GM19193 (cell line): ENCODE data around the gene SPOCK1.

Experiments
- POLR2A ChIP-seq: IDR thresholded peaks from 4 replicates; pipeline ENCODE4 v1.6.1; 2011; ENCODE audit not compliant: insufficient read depth, insufficient read length; ENCODE audit errors: extremely low read depth

SPOCK1 gene

DNA sequence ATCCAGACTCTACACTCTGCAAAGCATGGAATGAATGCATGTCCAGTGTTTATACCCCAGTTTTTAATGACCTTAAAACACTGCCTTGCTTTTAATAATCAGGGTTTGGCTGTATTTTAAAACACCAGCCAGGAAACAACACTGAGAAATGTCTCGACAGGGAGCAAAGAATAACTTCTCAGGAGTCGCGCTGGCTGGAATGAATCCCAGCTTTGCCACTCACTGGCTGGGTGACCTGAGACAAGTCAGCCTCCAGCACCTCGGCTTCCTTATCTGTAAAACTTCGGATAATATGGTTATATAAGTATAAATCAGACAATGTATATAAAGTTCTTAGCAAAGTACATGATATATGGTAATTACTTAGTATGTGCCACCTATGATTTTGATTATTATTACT lies 505.0 kb downstream of the SPOCK1 start:
- TF ChIP-seq POLR2A, result no peak

DNA sequence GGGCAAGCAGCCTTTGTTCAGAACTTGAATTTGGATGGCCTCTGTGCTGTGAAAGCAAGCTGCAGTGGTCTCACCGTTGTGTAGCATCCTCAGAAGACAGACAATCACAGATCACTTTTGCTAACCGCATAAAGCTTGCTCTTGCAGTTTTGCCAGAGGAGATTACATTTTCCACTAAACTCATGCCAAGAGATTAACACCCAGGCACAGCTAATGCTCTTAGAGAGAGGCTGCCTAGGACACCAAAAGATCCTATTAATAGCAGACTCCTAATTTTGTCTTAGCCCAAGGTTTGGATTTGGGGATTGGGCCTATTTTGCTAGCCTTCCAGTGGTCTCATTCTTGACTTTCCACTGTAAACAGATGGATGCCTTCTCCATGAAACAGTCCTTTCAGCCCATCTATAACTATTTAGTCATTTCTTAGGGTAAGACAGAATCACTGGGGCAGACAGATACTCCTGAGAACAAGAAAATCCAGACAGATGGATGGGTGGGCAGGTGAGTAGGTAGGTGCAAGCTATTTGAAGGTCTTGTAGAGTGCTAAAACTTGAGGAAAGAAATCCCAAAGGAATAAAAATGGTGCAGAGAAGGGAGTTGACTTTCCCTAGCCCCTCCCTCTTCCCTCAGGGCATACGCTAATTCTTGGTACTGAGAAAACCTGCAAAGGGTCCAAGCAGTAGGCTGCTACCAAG lies 506.2 kb downstream of the SPOCK1 start:
- no peak for TF ChIP-seq POLR2A

DNA sequence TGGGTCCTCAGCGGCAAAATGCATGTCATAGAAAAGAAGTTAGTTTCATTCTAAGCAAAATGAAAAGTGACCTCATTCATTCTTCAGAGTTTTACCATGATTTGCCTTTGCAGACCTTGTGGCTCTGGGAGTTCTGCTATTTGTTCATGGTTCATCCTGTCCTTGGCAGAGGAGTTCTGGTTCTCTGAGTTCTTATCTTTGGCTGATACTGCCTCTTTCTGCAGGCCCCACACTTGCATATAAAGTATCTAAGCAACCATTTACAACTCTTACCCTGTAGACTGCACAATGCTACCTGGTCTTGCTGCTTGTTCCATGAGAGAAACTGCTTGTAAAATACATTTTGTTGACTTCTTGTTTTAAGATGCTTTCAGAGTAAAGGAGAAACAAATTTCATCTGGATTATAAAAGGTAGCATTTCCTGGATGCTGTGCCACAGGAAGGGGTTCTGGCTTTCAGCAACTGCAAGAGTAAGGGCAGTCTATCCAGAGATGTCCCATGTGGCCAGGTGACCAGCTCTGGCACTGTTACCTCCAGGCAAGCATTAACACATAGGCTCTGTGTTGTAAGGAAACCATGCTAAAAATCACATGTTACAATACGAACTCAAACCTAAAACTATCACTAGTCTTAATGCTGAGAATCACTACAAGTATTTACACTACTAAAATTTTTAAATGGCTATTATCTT lies 513.2 kb downstream of the SPOCK1 start:
- TF ChIP-seq POLR2A, result no peak

DNA sequence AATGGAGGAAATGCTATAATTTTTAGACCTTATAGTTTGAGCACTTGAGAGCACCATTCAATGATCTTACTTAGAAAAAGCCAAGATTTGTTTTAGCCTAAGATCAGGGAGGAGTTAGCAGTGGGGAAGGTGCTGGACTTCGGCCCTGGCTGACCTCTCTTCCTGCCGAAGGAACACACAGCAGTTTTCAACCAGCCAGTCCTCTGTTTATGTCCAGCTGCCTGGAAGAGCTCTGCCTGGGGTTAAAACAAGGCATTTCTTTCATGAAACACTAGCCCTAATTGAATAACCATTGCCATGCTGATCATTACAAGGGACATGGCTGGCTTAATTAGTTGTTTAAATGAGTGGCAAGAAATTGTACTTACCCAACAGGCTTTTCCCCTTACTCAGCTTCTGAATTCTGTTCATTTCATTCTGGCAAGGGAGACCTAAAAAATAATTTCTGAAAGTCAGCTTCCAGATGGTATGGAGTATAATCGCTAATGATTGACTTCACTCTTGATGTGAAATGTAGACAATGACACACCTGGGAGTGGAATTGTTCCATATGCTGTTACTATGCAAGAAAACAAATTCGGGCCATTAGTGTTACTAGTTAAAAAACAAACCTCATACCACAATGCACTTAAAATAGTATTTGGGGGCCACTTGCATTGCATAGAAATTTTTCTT lies 514.2 kb downstream of the SPOCK1 start:
- TF ChIP-seq POLR2A, result no peak

DNA sequence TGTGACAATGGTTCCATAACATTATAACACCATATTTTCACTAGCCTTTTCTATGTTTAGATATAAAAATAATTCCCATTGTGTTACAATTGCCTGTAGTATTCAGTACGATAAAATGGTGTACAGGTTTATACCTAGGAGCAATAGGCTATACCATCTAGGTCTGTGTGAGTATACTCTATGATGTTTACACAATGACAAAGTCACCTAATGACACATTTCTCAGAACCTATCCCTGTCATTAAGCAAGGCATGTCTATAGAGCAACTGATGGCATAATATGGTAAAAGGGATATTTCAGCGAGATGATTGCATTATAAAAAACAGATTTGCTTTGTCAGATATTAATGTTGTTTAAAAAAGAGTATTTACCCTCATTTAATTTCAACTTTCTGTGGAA lies 517.2 kb downstream of the SPOCK1 start:
- no peak for TF ChIP-seq POLR2A

DNA sequence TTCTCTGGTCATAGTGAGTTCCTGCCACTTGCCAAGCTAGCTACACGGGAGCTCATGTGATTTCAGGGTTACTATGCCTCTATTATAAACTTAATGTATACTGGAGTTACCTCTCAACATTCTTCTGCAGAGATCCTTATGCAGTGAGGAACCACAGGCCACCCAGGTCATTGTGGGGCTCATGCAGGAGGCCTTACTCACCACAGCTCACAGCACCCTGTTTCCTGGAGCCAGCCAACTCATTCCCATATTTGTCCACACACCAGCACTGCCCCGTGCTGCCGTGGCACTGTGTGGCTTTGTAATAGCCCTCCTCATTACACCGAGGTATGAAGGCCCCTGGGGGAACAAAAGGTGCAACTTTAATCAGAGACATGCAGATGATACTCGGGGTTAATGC lies 520.0 kb downstream of the SPOCK1 start:
- TF ChIP-seq POLR2A, result no peak

DNA sequence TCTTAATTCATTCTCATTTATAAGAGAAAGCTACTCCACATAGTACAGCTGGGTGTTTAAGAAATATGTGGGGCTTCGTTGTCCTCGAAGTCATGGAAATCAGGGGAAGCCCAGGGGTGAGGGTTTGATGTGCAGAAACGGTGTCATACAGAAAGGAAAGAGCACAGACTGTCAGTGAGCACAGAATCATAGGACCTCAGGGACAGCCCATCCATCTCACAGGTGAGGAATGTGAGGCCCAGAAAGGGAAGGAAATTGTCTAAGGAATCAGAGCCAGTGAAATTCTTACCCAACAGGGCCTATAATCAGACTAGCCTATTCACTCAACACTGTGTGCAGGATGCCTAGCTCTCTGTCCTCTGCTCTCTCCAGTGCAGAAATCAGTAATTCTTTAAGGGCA lies 535.6 kb downstream of the SPOCK1 start:
- TF ChIP-seq POLR2A, result no peak

DNA sequence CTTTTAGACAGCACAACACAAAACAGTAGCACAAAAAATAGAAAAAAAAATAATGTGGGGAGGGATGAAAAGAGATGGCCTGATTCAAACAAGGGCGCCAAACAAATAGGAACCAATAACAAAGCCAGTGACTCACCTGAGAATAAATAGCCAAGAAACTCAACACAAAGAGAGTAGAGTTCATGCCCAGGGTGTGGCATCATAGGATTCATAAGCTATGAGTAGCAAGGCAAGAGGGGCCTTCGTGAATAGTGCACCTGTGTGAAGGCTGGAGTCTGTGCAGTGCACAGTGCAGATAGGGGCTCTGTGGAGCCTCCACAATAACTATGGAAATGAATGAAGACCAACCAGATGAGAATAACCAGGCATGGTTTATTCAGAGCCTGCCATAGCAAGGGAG lies 541.7 kb downstream of the SPOCK1 start:
- no peak for TF ChIP-seq POLR2A

DNA sequence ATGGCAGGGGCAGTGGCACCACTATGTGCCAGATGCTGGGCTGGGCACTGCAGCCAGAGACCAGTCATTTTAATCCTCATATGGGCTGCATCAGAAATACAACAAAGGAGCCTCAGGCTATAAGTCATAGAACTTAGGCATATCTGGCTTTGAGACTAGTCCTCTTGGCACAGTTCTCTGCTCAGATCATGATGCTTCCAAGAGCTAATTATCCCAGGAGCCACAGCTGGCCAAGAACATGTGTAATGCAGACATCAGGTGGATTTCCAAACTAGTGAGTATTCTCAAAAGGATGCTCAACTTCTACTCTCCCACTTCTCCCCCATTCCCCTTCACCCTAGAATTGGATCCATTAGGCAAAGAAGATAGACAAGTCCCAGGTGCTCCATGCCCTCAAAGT lies 571.6 kb downstream of the SPOCK1 start:
- TF ChIP-seq POLR2A, result no peak

DNA sequence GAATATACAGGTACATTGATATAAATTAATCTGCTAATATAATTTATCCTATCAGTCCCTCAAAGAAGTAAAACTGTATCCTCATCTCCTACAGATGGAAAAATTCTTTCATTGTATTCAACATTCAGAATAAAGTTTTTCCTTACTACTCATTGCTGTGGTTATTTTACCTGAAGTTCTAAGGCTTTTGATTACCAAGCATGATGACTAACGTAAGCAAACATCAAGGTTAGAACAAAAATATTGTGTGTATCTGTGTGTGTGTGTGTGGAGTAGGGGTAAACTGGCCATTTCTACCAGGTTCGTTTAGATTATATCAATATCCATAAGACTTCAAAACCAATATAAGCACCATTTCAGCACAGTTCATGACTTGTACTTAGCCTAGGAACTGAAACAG lies 573.1 kb downstream of the SPOCK1 start:
- TF ChIP-seq POLR2A, result no peak
